HG02571 (cell line): ENCODE data around the gene LMBR1.
"Not testable (repeated sequence)": the region's sequence is repeated elsewhere in the genome, so short reads cannot be mapped to it uniquely, and the experiment has no call there.

Source experiments
- ATAC-seq: cut with Tn5 transposase; IDR thresholded peaks from one replicate; pipeline ENCODE4 v1.9.1; 2021; ENCODE audit warnings: mild to moderate bottlenecking, moderate library complexity; ENCODE audit not compliant: unreplicated experiment

Gene LMBR1

DNA sequence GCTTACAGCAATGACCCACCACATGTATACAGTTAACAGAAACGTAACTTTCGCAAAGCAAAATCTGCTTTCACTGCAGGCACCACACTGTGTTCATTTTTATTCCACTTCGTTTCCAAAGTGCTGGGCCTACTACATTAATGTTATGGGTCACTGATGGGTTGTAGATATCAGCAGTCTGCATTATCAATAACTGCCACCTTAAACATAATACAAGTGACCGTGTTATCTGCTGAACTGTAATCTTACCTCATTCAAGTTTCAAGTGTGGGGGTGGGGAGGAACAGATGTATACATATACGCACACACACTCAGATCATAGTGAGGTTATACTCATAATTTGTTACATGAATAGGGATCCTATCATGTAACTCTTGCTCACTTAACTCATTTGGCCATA is 231.3 kb downstream of the LMBR1 start:
- ATAC-seq, result no peak

DNA sequence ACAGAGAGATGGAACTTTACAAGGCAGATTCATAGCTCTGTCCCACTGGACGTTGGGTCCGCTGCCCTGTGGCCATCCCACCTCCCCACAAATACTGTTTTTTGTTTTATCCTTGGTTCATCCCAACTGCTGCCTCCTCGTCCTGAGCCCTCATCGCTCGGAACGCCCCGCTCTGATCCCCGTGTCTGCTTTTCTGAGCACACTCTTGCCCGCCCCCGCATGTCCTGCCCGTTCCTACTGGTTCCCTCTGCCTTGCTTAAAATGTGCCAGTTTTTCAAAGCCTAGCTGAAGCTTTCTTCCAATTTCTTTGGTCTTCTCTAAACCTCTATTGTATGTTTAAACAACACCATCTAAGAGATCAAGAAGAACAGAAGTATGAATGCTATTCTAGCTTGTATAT is 233.0 kb downstream of the LMBR1 start:
- no peak for ATAC-seq

DNA sequence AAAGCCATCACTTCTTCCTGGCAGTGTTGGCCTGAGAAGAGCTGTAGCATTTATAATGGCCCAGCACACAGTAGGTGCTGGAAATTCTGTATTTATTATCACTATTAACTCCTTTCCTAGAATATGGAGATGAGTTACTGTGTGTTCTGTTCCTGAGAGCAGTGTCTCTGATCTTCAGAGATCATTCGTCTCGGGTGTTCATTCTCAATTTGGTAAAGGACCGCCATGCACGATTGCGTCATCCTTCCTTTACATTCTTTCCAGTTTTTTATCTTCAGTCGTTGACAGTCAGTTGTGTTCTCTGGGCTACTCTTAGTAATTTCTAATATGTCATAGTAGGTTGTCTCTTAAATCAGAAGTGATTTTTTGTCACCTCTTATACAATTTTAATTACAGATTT is 233.8 kb downstream of the LMBR1 start:
- no peak for ATAC-seq

DNA sequence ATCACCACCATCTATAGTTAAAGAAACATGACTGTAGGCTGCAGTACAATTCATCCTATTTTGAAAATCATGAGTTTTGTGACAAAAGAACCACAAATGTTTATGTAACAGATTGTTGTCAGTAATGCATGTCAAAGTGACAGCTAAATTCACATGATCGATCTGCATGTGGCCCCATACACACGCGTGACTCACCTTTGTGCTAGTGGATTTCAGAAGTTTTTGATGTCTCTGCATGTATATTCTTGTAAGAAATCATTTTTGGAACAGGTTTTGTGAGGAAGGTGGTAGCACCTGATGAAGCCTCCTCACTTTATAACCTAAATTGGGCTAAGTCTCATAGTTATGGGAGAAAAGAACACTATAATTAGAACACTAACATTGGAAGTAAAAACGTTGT is 235.3 kb downstream of the LMBR1 start:
- ATAC-seq, result no peak

DNA sequence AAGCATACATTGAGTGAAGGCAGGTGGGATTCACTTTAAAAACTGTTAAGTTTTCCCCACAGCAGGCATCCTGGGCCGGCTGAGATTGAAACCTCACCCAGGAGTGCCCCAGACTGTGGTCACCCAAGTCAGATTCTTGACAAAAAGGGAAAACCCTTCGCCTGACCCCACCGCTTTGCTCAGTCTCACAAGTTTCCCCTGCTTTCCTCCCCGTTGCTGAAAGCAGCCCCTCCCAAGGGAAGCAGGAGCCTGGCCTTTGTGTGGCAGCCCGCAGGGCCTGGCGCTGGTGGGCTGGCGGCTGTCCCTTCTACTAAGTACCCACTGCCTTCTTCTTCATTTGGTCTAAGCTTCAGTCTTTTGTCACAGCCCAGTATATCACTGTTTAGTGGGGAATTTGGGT is 236.4 kb downstream of the LMBR1 start:
- ATAC-seq, result no peak

DNA sequence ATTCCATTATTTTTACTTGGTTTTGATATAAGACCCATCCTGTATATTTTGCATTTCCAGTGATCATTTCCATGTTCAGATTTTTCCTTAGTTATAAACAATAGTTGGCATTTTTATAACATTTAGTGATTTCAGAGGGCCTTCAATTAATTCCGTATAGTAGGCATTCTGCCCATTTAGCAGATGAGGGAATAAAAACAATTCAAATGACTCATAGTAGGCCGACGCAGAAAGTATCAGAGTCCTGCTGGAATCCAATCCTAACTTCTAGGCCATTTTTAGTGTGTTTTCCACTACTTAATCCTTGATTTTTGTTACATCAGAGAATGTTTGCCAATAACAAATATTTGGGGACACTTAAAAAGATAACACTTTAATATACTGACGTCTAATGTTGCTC is 237.0 kb downstream of the LMBR1 start:
- ATAC-seq, result no peak

DNA sequence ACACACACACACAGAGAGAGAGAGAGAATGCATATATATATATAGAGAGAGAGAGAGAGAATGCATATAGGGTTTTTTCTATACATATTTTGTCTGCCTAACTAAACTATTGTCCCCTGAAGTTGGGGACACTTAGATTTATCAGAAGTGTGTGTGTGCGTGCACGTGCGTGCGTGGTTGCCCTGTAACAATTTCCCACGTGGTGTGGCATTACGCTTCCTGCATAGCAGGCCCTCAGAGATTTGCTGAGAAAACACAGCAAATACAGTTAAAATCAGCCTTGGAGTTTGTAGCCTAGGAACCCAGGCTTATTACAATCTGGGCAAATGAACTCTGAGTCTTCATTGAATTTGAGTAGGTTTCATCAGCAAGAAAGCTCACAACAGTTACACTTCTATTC is 237.7 kb downstream of the LMBR1 start:
- ATAC-seq, result no peak

DNA sequence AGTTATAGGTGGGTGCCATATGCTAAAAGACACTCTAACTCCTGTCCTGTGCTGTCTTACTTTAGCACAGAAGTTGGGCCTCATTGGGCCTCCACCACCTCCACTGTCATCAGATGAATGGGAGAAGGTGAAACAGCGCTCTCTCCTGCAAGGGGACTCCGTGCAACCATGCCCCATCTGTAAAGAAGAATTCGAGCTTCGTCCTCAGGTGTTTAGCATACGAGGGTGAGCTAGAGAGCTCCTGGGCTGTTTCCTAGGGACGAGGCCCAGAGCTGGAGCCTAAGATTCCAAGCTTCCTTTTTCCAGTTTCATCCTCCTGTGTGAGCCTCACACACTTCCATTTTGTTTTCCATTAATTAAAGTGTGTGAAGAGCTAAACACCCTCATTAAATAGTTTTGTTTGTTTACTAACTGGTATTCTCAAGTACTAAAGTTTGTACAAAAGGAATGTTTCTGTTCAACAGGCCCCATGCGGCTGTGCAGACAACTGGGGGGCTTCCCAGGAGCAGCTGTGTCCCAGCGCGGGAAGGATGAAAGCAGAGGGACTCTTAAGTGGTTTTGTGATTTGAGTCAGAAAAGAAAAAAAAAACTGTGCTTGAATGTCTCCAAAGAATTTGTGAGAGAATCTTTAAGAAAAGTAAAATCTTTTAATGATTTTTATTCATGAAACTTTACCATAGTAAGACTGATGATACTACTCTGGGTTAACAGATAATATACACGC is 238.3 kb downstream of the LMBR1 start:
- ATAC-seq, result no peak

DNA sequence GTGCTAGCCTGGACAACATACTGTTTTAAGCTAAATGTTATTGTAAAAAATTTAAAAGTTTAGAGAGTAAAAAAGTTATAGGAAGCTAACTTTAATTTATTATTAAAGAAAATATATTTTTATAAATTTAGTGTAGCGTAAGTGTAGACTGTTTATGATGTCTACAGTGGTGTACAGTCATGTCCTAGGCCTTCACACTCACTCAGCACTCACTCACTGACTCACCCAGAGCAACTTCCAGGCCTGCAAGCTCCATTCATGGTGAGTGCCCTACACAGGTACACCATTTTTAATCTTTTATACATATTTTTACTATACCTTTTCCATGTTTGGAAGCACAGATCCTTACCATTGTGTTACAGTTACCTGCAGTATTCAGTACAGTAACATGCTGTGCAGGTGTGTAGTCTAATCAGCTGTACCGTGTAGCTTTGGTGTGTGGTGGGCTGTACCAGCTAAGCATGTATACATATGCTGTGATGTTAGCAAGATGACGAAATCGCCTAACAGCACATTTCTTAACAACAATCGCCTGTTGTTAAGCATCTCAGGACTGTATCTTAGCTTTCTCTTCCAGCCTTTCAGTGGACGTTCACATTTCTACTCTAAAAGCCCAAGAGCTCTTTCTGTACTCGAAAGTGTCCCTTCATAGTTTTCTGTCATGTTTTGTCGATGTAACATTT is 240.0 kb downstream of the LMBR1 start:
- ATAC-seq, result no peak

DNA sequence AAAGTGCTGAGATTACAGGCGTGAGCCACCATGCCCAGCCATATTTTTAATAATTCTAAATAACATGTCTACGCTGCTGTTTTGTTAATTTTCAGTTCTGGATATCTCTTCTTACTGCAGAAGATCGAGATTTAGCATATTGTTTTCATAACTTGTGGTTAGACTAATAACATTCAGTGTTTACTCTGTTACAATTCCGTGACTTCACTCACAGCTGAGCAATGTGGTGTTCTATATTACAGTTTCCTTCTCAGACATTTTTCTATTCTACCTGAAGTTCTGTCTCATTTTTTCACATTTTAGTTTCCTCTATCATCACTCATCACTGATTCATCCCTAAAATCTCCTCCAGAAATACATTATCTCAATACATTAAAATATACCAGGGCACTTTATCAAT is 241.5 kb downstream of the LMBR1 start:
- ATAC-seq, result no peak

DNA sequence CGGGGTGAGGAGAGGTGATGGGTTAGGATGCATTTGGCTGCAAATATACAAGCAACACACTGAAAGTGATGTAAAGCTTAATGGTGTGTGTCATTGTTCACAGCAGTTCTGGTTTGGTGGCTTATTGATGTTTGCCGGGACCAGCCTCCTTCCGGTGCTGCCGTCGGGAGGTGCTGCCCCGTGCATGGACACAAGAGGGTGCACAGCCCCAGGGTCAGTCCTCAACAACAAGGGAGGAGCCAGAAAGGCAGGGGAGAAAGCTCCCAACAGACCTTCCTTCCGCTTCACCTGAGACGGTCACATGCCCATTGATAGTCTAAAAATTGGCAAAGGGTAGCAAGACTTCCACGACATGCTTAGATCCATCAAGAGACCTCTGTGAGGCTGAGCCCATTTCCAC is 242.9 kb downstream of the LMBR1 start:
- ATAC-seq, result no peak

DNA sequence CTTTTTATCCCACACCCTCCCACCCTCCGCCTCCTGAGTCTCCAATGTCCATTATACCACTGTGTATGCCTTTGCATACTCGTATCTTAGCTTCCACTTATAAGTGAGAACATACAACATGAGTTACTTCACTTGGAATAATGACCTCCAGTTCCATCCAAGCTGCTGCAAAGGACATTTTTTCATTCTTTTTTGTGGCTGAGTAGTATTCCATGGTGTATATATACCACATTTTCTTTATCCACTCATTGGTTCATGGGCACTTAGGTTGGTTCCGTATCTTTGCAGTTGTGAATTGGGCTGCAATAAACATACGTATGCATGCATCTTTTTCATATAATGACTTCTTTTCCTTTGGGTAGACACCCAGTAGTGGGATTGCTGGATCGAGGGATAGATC is 245.7 kb downstream of the LMBR1 start:
- not testable (repeated sequence) for ATAC-seq

DNA sequence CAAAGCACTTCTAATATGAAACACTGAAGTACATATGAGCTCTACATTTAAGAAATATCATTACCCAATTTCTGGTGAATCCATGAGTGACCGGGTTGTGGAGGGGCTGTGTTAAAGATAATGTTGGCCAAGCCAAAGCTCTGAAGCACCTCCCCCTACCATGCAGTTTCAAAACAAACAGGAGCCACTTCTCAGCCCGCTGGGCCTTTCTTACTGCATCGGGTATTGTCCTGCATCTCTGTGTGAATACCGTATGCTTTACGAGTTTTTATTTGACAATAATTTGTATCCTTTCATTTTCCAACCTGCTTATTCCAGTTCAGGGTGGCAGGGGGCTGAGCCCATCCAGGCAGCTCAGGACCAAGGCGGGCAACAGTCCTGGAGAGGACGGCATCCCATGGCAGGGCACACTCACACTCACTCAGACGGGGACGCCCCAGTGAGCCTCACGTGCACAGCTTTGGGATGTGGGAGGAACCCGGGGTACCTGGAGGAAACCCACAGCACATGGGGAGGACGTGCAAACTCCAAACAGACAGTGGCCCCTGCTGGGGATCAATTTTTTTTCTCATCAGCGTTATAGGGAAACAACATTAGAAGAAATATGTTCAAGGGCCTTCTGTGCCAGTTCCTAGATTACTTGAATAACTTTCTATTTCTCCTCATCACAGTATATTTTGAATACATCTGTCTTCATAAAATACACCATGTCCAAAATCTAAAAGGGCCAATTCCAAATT is 250.5 kb downstream of the LMBR1 start:
- no peak for ATAC-seq

DNA sequence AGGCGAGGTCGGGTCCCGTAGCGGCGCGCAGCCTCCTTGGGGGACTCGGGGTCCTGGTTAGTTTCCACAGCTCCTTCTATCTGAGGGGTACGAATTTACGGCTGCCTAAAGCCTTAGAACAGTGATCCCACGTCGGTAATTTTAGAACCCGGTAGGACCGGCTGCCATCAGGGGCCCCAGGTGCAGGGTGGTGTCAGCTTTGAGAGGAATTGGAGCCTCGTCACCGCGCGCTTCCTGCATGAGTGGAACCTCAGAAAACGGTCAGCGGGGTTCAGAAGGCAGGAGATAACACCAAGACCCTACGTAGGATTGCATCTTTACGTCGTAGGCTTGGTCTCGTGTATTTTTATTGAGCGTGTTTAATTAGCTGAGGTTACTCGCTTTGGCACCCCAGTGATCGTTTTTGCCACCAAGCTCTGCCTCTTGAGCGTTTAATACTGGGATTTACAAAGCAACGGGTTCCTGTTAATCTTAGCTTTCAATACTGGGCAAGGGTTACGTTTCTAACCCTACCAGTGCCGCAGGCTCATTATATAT is 252.0 kb downstream of the LMBR1 start:
- peak; percentile 53 for ATAC-seq

DNA sequence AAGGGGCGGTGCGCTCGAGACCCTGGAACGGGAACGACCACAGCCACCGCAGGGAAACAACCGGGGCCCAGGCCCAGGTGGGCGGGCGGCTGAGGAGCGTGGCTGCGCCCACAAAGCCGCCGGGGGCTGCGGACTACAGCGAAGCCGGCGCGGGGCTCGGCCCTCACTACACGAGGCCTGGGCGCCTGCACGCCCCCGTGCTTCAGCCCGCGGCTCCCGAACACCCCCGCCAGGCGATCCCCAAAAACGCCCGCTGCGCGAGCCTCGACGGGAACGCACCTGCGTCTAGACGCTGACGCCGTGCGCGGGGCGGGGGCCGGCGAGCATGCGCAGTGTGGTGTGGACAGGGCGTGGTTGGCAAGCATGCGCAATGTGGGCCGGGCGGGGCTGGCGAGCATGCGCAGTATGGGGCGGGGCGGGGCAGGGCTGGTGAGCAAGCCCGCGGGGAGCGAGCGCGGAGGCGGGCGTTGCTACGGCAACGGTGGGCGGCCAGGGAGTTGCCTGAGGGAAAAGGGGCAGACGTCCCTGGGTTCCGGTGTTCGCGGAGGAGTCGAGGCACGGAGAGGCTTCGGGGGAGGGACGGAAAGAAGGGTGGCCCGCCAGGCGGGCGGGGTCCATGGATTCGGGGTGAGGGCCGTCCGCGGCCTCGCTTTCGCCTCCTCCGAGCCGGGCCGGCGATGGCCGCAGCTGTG is 252.6 kb downstream of the LMBR1 start, which contains the start of gene RNF32:
TSS of gene RNF32 (plus strand) at position 518 of the 692 bp plus-strand sequence. CDS start 3,104 bp downstream, outside the sequence.
- ATAC-seq, result peak; percentile 83

DNA sequence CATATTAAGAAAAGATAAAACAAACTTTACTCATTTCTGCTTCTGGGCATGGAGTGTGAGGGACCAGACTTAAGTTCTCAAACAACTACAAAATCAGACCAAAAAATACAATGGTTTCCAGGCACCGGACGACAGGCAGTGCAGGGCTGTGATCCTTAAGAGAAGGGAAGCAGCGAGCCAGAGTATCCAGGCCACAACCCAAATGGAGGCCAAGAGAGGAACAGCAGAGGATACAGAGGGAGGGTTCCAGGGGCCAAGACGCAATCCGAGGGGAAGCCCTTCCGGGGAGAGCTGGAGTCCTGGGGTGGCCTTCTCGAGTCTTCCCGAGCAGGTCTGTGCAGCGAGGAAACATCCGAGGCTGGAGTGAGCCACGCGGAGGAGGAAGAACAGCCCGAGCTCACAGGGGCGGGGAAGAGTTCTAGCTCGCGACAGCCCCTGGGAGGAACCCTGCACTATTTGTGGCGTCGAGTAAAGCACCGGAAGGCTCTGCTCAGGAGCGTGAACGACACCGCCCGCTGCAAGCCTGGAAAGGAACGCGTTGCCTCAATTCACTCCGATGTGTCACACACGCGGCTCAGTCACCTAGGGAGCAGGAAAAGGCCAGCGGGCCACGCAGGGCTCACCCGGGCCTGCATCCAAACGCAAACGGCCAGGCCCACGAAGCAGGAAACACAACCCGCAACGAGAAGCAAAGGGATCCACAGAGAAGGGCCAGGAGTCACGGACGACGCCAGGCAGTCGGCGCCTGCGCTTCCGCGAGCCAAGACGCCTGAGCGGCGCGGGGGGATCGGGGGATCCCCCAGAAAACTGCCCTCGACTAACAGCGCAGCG is 253.3 kb downstream of the LMBR1 start:
- ATAC-seq, result peak; percentile 1

DNA sequence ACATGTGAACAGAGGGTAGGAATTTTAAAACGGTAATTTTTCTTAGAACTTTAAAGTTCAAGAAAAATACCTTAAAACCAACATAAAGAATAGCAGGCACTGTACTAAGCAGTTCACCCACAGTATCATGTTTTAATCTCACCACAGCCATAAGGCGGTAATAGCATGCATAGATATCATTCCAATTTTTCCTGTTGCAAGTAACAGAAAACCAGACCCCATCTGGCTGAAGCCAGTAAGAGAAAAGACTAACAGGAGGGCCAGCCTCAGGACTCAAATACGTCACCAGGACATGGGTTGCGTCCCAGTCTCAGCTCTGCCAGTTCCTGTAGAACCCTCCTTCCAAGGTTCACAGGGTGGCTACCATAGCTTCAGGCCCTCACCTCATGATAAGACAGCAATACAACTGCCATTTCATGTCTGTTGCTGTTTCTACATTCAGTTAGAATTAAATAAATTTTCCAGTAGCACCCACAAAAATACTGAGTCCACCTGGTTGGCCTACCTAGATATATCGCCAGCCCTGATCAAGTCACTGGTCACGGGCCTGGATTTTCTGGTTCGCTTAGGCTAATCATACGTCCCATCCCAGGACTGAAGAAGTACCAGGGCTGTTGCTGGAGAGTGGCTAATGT is 254.4 kb downstream of the LMBR1 start:
- ATAC-seq, result no peak

DNA sequence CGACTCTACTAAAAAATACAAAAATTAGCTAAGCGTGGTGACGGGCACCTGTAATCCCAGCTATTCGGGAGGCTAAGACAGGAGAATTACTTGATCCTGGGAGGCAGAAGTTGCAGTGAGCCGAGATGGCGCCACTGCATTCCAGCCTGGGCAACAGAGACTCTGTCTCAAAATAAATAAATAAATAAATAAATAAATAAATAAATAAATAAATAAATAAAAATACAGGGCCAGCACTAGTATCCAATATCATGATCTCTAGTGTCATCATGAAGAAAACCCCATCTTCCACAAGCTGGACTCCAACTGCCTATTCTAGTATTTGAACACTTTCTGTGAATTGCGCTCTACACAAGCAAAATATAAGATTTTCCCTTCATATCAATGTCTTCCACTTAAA is 255.9 kb downstream of the LMBR1 start:
- not testable (repeated sequence) for ATAC-seq

DNA sequence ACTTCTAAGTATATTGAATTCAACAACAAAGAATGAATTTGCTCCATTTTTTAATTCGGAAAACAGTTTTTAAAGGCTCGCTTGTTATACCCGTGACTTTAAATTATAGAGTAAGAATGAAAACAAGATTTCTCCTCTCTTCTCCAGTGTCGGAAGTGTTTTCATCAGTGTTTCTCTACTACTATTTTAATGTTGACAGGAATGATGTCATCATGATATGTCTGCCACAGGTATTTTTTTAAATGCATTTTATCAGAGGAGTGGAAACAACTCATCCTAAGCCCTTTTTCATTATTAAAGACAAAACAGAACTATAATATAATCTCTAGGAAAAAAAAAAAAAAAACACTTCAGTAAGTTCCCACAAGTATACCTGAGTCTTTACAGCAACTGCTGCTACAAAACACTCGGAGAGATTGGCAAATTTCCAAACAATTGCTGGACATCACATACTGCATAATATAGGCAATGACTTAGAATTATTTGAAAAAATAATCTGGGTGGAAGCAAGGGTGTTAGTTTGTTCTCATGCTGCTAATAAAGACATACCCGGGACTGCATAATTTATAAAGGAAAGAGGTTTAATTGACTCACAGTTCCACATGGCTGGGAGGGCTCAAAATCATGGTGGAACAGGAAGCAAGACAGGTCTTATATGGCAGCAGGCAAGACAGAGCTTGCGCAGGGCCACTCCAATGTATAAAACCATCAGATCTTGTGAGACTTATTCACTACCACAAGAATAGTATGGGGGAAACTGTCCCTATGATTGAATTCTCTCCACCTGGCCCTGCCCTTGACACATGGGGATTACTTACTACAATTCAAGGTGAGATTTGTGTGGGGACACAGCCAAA is 257.2 kb downstream of the LMBR1 start:
- no peak for ATAC-seq
